ENCODE data around the gene PFDN2.

The PFDN2 gene

GRCh38 chr1:161117759-161118581 lies at the start of gene PFDN2, which contains the start of gene NIT1:
Gene PFDN2, minus strand, starts transcription at chr1:161118037. Its CDS starts 11 bp downstream, at chr1:161118026.
Gene NIT1, plus strand, starts transcription at chr1:161118105. Its CDS starts 72 bp downstream, at chr1:161118177.
- peak; percentile 69 for DNase-seq (ENCODE audit: low read depth, low spot score)

- no peak for DNase-seq (ENCODE audit: low read depth, low spot score)
Measured at GRCh38 chr1:161166669-161167548, 49.1 kb upstream of the PFDN2 start.

- peak; percentile 95 for DNase-seq (ENCODE audit: low read depth, low spot score)
Measured at GRCh38 chr1:161165742-161166668, 48.2 kb upstream of the PFDN2 start, which contains the start of gene PPOX. Gene PPOX, plus strand, starts transcription at chr1:161166426. Its CDS starts 422 bp downstream, at chr1:161166848.

GRCh38 chr1:161164901-161165610 lies 47.2 kb upstream of the PFDN2 start:
- DNase-seq (ENCODE audit: low read depth, low spot score): no peak

GRCh38 chr1:161163793-161164192 lies 46.0 kb upstream of the PFDN2 start:
- DNase-seq (ENCODE audit: low read depth, low spot score): no peak

- DNase-seq (ENCODE audit: low read depth, low spot score): no peak
Measured at GRCh38 chr1:161162806-161163205, 45.0 kb upstream of the PFDN2 start.

- DNase-seq (ENCODE audit: low read depth, low spot score): no peak
Measured at GRCh38 chr1:161162052-161162451, 44.2 kb upstream of the PFDN2 start.

- DNase-seq (ENCODE audit: low read depth, low spot score): no peak
Measured at GRCh38 chr1:161161652-161162051, 43.8 kb upstream of the PFDN2 start.

- DNase-seq (ENCODE audit: low read depth, low spot score): no peak
Measured at GRCh38 chr1:161160671-161161145, 42.9 kb upstream of the PFDN2 start.

- DNase-seq (ENCODE audit: low read depth, low spot score): no peak
Measured at GRCh38 chr1:161159913-161160243, 42.0 kb upstream of the PFDN2 start.

- no peak for DNase-seq (ENCODE audit: low read depth, low spot score)
Measured at GRCh38 chr1:161159087-161159912, 41.5 kb upstream of the PFDN2 start, which contains the start of gene USP21. Gene USP21, plus strand, starts transcription at chr1:161159500. Its CDS starts 1,141 bp downstream, at chr1:161160641.

- no peak for DNase-seq (ENCODE audit: low read depth, low spot score)
Measured at GRCh38 chr1:161158316-161159010, 40.6 kb upstream of the PFDN2 start.

- no peak for DNase-seq (ENCODE audit: low read depth, low spot score)
Measured at GRCh38 chr1:161157867-161158266, 40.0 kb upstream of the PFDN2 start.

- DNase-seq (ENCODE audit: low read depth, low spot score): no peak
Measured at GRCh38 chr1:161153682-161154337, 36.0 kb upstream of the PFDN2 start, which contains the start of gene UFC1. Gene UFC1, plus strand, starts transcription at chr1:161153978. Its CDS starts 20 bp downstream, at chr1:161153998.

- no peak for DNase-seq (ENCODE audit: low read depth, low spot score)
Measured at GRCh38 chr1:161153176-161153575, 35.3 kb upstream of the PFDN2 start.

- no peak for DNase-seq (ENCODE audit: low read depth, low spot score)
Measured at GRCh38 chr1:161145832-161146231, 28.0 kb upstream of the PFDN2 start.

GRCh38 chr1:161140755-161141400 lies 23.0 kb upstream of the PFDN2 start:
- DNase-seq (ENCODE audit: low read depth, low spot score): no peak

GRCh38 chr1:161139766-161140165 lies 21.9 kb upstream of the PFDN2 start:
- no peak for DNase-seq (ENCODE audit: low read depth, low spot score)
